MCF 10A (cell line): ENCODE results near the gene KIF21B. TPM values are rescaled to one million over a fixed set of nuclear protein-coding genes. Genes with fewer than 3 reads are reported as not detected.

Experiments
- BruUV-seq: library from RNA; stranded (reverse); fragments of 400-500 nt; replicated peaks from 2 replicates; lab custom pipeline; 2021; lab: Mats Ljungman, UMichigan
- CTCF ChIA-PET: fragments of 300-600 bp; sonication (Branson Sonifier 250); formaldehyde crosslinking; extraction: SDS; loops from one replicate; lab custom pipeline; 2021; ENCODE audit warnings: antibody characterized with exemption, inconsistent platforms; lab: Yijun Ruan, JAX
- POLR2A ChIA-PET: fragments of 300-600, 350-650 bp; sonication (Branson Sonifier 250); formaldehyde crosslinking; extraction: SDS; loops from one replicate; lab custom pipeline; 2020; ENCODE audit warnings: antibody characterized with exemption, inconsistent platforms; lab: Yijun Ruan, JAX
- DNase-seq: peaks from one replicate; pipeline ENCODE4 v3.0.0-alpha.2; 2018; ENCODE audit not compliant: unreplicated experiment
- H3K27ac Mint-ChIP-seq: one replicate; pipeline ENCODE4 v1.8.0; 2022; ENCODE audit warnings: mild to moderate bottlenecking, low read depth, mixed read lengths; ENCODE audit not compliant: unreplicated experiment
- H3K27me3 Mint-ChIP-seq: one replicate; pipeline ENCODE4 v1.8.0; 2022; ENCODE audit warnings: mixed read lengths; ENCODE audit not compliant: insufficient read depth, unreplicated experiment
- H3K36me3 Mint-ChIP-seq: one replicate; pipeline ENCODE4 v1.8.0; 2022; ENCODE audit warnings: mild to moderate bottlenecking, moderate library complexity, mixed read lengths; ENCODE audit not compliant: insufficient read depth, unreplicated experiment
- H3K4me1 Mint-ChIP-seq: one replicate; pipeline ENCODE4 v1.8.0; 2022; ENCODE audit warnings: mixed read lengths; ENCODE audit not compliant: insufficient read depth, unreplicated experiment
- H3K4me3 Mint-ChIP-seq: one replicate; pipeline ENCODE4 v1.8.0; 2022; ENCODE audit warnings: mild to moderate bottlenecking, moderate library complexity, mixed read lengths; ENCODE audit not compliant: unreplicated experiment
- H3K9me3 Mint-ChIP-seq: one replicate; pipeline ENCODE4 v1.8.0; 2022; ENCODE audit warnings: mixed read lengths; ENCODE audit not compliant: unreplicated experiment
- intact Hi-C: fragments of 100-400 bp; cut with micrococcal nuclease; formaldehyde crosslinking; loops from 2 replicates; pipeline ENCODE4 v1.14.1; 2022
- total RNA-seq: library from RNA; stranded (reverse); gene quantifications from 2 replicates; pipeline ENCODE4 v1.2.3, GENCODE V29; 2022
- TF ChIP-seq, protein P1 (sequence below): fragments of 200-600 bp; IDR thresholded peaks from one replicate; pipeline ENCODE4 v1.8.0; 2022; ENCODE audit warnings: antibody characterized with exemption, mild to moderate bottlenecking; ENCODE audit not compliant: unreplicated experiment

Gene KIF21B
- total RNA-seq, 1 experiment from 2014 or later = 12.7 TPM

DNA sequence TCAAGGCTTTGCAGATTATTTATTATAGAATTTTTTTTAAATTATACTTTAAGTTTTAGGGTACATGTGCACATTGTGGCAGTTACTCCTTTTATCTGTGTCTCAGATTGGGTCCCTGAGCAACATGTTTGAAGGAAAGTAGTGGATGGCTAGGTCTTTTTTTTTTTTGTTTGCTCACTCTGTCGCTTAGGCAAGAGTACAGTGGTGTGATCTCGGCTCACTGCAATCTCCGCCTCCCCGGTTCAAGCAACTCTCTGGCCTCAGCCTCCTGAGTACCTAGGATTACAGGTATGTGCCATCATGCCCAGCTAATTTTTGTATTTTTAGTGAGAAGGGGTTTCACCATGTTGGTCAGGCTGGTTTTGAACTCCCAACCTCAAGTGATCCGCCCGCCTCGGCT, 39.6 kb upstream of the KIF21B start:
- CTCF ChIA-PET = interaction anchor here (0.6 to 2.1 kb wide), 6 partner anchors 9 to 130 kb away, joined by 3 to 12 read pairs (median 3); no protein-coding TSS in a partner anchor
- Mint-ChIP-seq H3K9me3 (no peaks in the 10 kb centered on the region), H3K4me1 (peaks cover 9% of the 10 kb centered on the region), H3K4me3 (no peak overlapping the region), H3K36me3 (no peaks in the 10 kb centered on the region), H3K27ac (no peak overlapping the region), H3K27me3 (peaks cover 22% of the 10 kb centered on the region)
- TF ChIP-seq, protein P1, sequence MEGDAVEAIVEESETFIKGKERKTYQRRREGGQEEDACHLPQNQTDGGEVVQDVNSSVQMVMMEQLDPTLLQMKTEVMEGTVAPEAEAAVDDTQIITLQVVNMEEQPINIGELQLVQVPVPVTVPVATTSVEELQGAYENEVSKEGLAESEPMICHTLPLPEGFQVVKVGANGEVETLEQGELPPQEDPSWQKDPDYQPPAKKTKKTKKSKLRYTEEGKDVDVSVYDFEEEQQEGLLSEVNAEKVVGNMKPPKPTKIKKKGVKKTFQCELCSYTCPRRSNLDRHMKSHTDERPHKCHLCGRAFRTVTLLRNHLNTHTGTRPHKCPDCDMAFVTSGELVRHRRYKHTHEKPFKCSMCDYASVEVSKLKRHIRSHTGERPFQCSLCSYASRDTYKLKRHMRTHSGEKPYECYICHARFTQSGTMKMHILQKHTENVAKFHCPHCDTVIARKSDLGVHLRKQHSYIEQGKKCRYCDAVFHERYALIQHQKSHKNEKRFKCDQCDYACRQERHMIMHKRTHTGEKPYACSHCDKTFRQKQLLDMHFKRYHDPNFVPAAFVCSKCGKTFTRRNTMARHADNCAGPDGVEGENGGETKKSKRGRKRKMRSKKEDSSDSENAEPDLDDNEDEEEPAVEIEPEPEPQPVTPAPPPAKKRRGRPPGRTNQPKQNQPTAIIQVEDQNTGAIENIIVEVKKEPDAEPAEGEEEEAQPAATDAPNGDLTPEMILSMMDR = no peak
- intact Hi-C loops = no loop called here
- no TSS peak for BruUV-seq
- no peak for DNase-seq
- POLR2A ChIA-PET = interaction anchor here (0.8 kb wide), 1 partner anchor 59 kb away, joined by 4 read pairs; no protein-coding TSS in a partner anchor

DNA sequence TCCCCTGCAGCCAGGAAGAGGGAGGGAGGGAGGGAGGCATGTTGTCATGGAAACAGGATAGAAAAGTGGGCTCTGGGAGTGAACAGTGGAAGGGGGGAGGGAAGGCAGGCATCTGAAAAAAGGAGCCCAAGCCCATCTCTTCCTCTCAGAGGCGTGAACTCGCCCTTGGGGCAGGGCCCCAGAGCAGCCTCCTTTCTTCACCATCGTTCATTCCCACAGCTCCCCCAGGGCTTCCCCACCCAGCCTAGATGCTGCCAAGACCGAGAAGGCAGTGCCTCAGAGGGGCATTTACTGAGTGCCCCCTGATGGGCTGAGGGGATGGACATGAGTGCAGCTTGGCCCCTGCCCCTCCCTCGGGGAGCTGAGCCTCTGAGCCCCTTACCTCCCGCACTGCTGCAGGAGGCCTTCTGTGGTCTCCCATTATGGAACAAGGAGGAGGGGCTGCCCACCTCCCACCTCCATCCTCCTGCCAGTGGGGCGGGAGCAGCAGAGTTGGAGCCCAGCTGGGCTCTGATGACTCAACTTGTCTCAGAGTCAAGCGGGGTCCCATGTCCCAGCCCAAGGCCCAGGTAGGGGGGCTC, 39.1 kb upstream of the KIF21B start:
- Mint-ChIP-seq H3K4me3 (no peak overlapping the region), H3K27me3 (peaks cover 21% of the 10 kb centered on the region), H3K27ac (no peak overlapping the region), H3K36me3 (no peaks in the 10 kb centered on the region), H3K9me3 (no peaks in the 10 kb centered on the region), H3K4me1 (peaks cover 9% of the 10 kb centered on the region)
- intact Hi-C loops = no loop called here
- ChIA-PET CTCF (interaction anchor here (0.6 to 1.2 kb wide), 5 partner anchors 9 to 571 kb away, joined by 3 to 4 read pairs (median 3); no protein-coding TSS in a partner anchor), POLR2A (interaction anchor here (0.8 kb wide), 1 partner anchor 59 kb away, joined by 4 read pairs; no protein-coding TSS in a partner anchor)
- DNase-seq = no peak
- TF ChIP-seq, protein P1 = no peak
- BruUV-seq = no TSS peak

DNA sequence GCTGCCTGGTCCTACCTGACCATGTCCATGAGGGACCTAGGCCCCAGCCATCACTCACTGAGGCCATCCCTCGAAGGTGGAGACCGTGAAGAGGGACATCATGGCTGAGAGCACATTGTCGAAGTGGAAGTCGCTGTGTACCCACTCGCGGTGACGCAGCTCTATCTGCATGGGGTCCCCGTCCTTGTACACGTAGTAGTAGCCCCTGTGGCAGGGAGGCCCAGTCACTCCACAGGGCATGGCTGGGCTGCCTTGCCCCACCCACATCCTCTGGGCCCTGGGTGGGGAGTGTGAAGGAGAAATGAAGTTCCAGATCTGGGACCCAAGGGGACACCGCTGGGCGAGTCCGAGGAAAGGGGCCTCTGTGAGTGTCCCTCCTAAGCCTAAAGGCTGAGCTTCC, 38.4 kb upstream of the KIF21B start:
- Mint-ChIP-seq H3K27me3 (peaks cover 21% of the 10 kb centered on the region), H3K27ac (no peak overlapping the region)

DNA sequence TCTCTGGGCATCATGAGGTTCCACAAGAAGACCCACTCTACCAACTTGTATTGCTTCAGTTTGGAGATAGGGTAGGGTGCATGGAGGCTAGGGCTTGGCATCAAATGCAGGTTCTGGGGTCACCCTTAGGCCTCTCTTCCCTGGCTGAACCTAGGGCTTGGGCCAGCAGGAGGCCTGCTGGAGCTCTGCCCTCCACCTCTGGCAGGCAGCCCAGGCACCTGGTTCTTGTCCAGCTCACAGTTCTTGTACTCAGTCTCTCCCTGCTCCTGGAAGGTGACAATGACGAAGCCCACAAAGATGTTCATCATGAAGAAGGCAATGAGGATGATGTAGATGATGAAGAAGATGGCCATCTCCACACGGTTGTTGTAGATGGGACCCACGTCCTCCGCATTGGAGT, 37.5 kb upstream of the KIF21B start:
- intact Hi-C loops = no loop called here
- Mint-ChIP-seq H3K36me3 (no peaks in the 10 kb centered on the region), H3K27ac (no peak overlapping the region), H3K27me3 (peaks cover 21% of the 10 kb centered on the region), H3K9me3 (no peaks in the 10 kb centered on the region), H3K4me1 (peaks cover 9% of the 10 kb centered on the region), H3K4me3 (no peak overlapping the region)
- TF ChIP-seq, protein P1 = no peak
- DNase-seq = no peak
- no TSS peak for BruUV-seq
- ChIA-PET POLR2A (no interaction called here), CTCF (interaction anchor here (0.6 kb wide), 2 partner anchors 40 to 329 kb away, joined by 3 to 4 read pairs; no protein-coding TSS in a partner anchor)

More for the DNA sequence above, 38.4 kb upstream of the KIF21B start:
- H3K36me3 Mint-ChIP-seq = no peaks in the 10 kb centered on the region
- peaks cover 9% of the 10 kb centered on the region for H3K4me1 Mint-ChIP-seq
- BruUV-seq = no TSS peak
- ChIA-PET POLR2A (no interaction called here), CTCF (interaction anchor here (0.6 to 0.7 kb wide), 2 partner anchors 139 to 570 kb away, joined by 3 read pairs; no protein-coding TSS in a partner anchor)
- H3K9me3 Mint-ChIP-seq = no peaks in the 10 kb centered on the region
- TF ChIP-seq, protein P1 = no peak
- intact Hi-C loops = no loop called here
- DNase-seq = no peak
- H3K4me3 Mint-ChIP-seq = no peak overlapping the region
